Nephron progenitor cell (in vitro differentiated cells): Measurements from ENCODE around the gene MPV17L2.

Experiments
- DNase-seq: peaks from one replicate; pipeline ENCODE4 v3.0.0; 2021
- H3K27ac Mint-ChIP-seq: 2 replicates; pipeline ENCODE4 v1.8.0; 2021; ENCODE audit warnings: mild to moderate bottlenecking, moderate library complexity, mixed read lengths
- H3K27me3 Mint-ChIP-seq: 2 replicates; pipeline ENCODE4 v1.8.0; 2021; ENCODE audit warnings: mild to moderate bottlenecking, low read depth, mixed read lengths; ENCODE audit not compliant: poor library complexity
- H3K36me3 Mint-ChIP-seq: 2 replicates; pipeline ENCODE4 v1.8.0; 2021; ENCODE audit warnings: low read depth, mixed read lengths
- H3K4me1 Mint-ChIP-seq: 2 replicates; pipeline ENCODE4 v1.8.0; 2021; ENCODE audit warnings: mixed read lengths
- H3K4me3 Mint-ChIP-seq: 2 replicates; pipeline ENCODE4 v1.8.0; 2021; ENCODE audit warnings: mild to moderate bottlenecking, moderate library complexity, mixed read lengths
- H3K9me3 Mint-ChIP-seq: 2 replicates; pipeline ENCODE4 v1.8.0; 2021; ENCODE audit warnings: mild to moderate bottlenecking, moderate library complexity, mixed read lengths
- TF ChIP-seq, protein P1 (sequence below): fragments of 200-600 bp; sonication (generic); IDR thresholded peaks from 2 replicates; pipeline ENCODE4 v1.5.0; 2021; ENCODE audit warnings: antibody characterized with exemption

MPV17L2 gene

DNA sequence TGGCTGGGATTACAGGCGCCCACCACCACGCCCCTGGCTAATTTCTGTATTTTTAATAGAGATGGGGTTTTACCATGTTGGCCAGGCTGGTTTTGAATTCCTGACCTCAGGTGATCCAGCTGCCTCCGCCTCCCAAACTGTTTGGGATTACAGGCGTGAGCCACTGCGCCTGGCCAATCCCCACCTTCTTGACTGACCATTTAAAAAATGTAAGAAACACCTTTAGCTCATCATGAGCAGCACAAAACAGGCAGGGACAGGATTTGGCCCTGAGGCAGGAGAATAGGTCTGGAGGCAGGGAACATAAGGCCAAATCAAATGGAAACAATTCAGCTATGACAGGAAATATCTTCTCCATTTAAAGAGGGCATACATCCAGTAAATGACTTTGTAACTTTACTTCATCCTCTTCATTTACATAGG, 1.4 kb upstream of the MPV17L2 start:
- peak overlapping the region; percentile 87 for H3K4me3 Mint-ChIP-seq
- TF ChIP-seq, protein P1, sequence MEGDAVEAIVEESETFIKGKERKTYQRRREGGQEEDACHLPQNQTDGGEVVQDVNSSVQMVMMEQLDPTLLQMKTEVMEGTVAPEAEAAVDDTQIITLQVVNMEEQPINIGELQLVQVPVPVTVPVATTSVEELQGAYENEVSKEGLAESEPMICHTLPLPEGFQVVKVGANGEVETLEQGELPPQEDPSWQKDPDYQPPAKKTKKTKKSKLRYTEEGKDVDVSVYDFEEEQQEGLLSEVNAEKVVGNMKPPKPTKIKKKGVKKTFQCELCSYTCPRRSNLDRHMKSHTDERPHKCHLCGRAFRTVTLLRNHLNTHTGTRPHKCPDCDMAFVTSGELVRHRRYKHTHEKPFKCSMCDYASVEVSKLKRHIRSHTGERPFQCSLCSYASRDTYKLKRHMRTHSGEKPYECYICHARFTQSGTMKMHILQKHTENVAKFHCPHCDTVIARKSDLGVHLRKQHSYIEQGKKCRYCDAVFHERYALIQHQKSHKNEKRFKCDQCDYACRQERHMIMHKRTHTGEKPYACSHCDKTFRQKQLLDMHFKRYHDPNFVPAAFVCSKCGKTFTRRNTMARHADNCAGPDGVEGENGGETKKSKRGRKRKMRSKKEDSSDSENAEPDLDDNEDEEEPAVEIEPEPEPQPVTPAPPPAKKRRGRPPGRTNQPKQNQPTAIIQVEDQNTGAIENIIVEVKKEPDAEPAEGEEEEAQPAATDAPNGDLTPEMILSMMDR: no peak
- peaks cover 29% of the 10 kb centered on the region for H3K4me1 Mint-ChIP-seq
- no peaks in the 10 kb centered on the region for H3K36me3 Mint-ChIP-seq
- H3K27me3 Mint-ChIP-seq: peaks cover 3% of the 10 kb centered on the region
- no peak for DNase-seq
- no peak overlapping the region for H3K27ac Mint-ChIP-seq
- H3K9me3 Mint-ChIP-seq: no peaks in the 10 kb centered on the region

DNA sequence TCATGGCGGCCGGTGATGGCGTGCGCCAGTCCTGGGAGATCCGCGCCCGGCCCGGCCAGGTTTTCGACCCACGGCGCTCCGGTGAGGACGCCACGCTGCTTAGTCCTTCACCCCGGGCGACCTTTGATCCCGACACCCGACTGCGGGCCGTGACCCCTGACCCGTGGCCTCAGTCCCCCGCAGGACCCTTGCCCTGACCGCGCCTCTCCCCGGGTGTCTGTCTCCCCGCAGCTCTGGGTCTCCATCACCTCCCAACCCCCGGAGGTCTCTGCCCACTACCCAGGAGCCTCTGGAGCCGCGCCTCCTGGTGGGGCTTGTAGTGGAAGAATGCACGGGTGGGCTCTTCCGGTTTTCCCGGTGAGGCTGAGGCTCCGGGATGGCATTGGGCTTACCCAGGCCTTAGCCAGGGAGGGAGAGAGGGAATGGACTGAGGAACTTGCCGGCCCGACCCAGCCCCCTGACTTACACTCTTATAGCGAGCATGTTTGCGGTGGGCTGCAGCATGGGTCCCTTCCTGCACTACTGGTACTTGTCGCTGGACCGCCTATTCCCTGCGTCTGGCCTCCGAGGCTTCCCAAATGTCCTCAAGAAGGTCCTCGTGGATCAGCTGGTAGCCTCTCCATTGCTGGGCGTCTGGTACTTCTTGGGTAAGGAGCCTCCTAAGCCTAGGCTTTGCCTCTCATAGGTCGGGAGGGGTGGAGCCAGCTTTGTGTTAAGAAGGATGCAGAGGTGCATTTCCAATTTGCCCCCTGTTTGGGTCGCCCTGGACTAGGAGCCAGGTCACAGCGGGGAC, 566 bp downstream of the MPV17L2 start:
- TF ChIP-seq, protein P1: no peak
- no peak for DNase-seq

DNA sequence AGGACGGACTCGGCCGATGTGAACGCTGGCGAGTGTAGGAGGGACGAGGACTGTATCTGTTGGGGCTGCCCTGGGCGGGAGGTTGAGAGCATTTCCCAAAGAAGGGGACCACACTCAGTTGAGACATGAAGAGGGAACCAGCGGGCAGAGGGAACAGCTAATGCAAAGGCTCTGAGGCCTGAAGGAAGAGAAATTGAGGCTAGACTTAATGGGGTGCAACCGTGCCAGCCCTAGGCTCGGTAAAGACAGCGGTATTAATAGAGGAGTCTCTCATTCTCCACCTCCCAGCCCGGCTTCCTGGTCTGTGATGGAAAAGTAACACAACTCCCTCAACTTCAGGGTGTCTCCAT, 1.1 kb downstream of the MPV17L2 start:
- TF ChIP-seq, protein P1: no peak
- peaks cover 13% of the 10 kb centered on the region for H3K36me3 Mint-ChIP-seq
- peaks cover 3% of the 10 kb centered on the region for H3K27me3 Mint-ChIP-seq
- H3K27ac Mint-ChIP-seq: no peak overlapping the region
- no peak for DNase-seq
- no peaks in the 10 kb centered on the region for H3K9me3 Mint-ChIP-seq
- H3K4me3 Mint-ChIP-seq: peak overlapping the region; percentile 87
- peaks cover 22% of the 10 kb centered on the region for H3K4me1 Mint-ChIP-seq

More for the DNA sequence above, 566 bp downstream of the MPV17L2 start:
- Mint-ChIP-seq H3K36me3 (peaks cover 8% of the 10 kb centered on the region), H3K9me3 (no peaks in the 10 kb centered on the region), H3K4me3 (peak overlapping the region; percentile 87), H3K4me1 (peaks cover 22% of the 10 kb centered on the region), H3K27ac (peak overlapping the region; percentile 61), H3K27me3 (peaks cover 3% of the 10 kb centered on the region)

DNA sequence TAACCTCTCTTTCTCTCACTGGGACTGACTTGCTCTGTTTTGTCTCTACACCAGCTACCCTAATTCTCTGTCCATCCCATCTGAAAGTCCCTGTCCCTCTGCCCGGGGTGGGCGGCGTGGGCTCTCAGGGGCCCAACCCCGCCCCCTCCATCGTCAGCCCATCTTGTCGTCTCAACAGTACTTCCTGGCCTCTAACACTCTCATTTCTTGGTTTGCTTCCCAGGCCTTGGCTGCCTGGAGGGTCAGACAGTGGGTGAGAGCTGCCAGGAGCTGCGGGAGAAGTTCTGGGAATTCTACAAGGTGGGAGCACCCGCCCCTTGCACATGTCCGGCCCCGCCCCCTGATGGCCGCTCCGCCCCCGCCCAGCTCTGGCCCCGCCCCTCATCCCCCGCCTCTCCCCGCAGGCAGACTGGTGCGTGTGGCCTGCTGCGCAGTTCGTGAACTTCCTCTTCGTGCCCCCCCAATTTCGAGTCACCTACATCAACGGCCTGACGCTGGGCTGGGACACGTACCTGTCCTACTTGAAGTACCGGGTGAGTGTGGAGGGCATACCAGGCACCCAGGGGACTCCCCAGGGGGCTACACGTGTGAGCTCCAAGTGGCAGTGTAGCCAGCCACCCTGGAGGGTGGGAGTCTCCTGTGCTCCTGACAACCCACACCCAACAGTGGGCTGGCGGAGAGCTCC, 1.7 kb downstream of the MPV17L2 start:
- Mint-ChIP-seq H3K27me3 (no peaks in the 10 kb centered on the region), H3K9me3 (no peaks in the 10 kb centered on the region), H3K4me1 (peaks cover 22% of the 10 kb centered on the region), H3K27ac (no peak overlapping the region), H3K4me3 (peak overlapping the region; percentile 87), H3K36me3 (peaks cover 17% of the 10 kb centered on the region)
- TF ChIP-seq, protein P1: no peak
- DNase-seq: peak; percentile 58

GRCh38 chr19:18196511-18196845, 3.5 kb downstream of the MPV17L2 start:
- Mint-ChIP-seq H3K27ac (no peak overlapping the region), H3K36me3 (peaks cover 27% of the 10 kb centered on the region), H3K9me3 (no peaks in the 10 kb centered on the region), H3K4me1 (peaks cover 24% of the 10 kb centered on the region), H3K4me3 (no peak overlapping the region), H3K27me3 (peaks cover 3% of the 10 kb centered on the region)
- DNase-seq: no peak
- TF ChIP-seq, protein P1: no peak
